SK-N-SH (cell line): Measurements from ENCODE around the gene SUPT3H. TPM values are rescaled to one million over a fixed set of nuclear protein-coding genes. Genes with fewer than 3 reads are reported as not detected.

Experiments
- CTCF ChIA-PET: fragments of 300-600, 350-600 bp; formaldehyde crosslinking; extraction: SDS; loops from one replicate; lab custom pipeline; 2021; lab: Yijun Ruan, JAX
- POLR2A ChIA-PET: fragments of 350-600 bp; sonication (Branson Sonifier 250); formaldehyde crosslinking; extraction: SDS; loops from one replicate; lab custom pipeline; 2020; ENCODE audit warnings: antibody characterized with exemption, inconsistent platforms; lab: Yijun Ruan, JAX
- DNase-seq: peaks from one replicate; pipeline ENCODE4 v3.0.0; 2012
- H2AFZ ChIP-seq: fragments of 200-600 bp; sonication (generic); 2 replicates; pipeline ENCODE4 v1.8.1; 2016; ENCODE audit warnings: antibody characterized with exemption, mild to moderate bottlenecking, low read depth
- H3F3A ChIP-seq: fragments of 200-600 bp; sonication (generic); replicated peaks from 2 replicates; pipeline ENCODE3; 2016; ENCODE audit warnings: antibody characterized with exemption, mild to moderate bottlenecking; ENCODE audit not compliant: insufficient read depth
- H3K27ac ChIP-seq, 2 experiments: fragments of 200-500 bp in 1 of 2; fragments of 200-600 bp in 1 of 2; sonication (Bioruptor generic) in 1 of 2; sonication (generic), shearing (Covaris generic) in 1 of 2; 2 replicates each; pipeline versions ENCODE4 v1.5.1 to v1.6.1; 2014 to 2016; ENCODE audit warnings: low read depth in 2 of 2, inconsistent platforms in 1 of 2, low read length in 1 of 2, mild to moderate bottlenecking in 1 of 2, mixed read lengths in 1 of 2
- H3K27me3 ChIP-seq: fragments of 200-600 bp; sonication (generic), shearing (Covaris generic); 2 replicates; pipeline ENCODE4 v1.6.1; 2016; ENCODE audit warnings: mixed run types; ENCODE audit not compliant: insufficient read depth
- H3K36me3 ChIP-seq, 2 experiments: fragments of 200-500 bp in 1 of 2; fragments of 200-600 bp in 1 of 2; sonication (Bioruptor generic) in 1 of 2; sonication (generic) in 1 of 2; replicated peaks in 1 of 2; 2 replicates each; pipeline versions ENCODE3 to v1.5.1; 2014 to 2016; ENCODE audit warnings: low read length in 1 of 2, mild to moderate bottlenecking in 1 of 2; ENCODE audit not compliant: insufficient read depth in 2 of 2, control insufficient read depth in 1 of 2
- H3K4me1 ChIP-seq, 2 experiments: fragments of 200-500 bp in 1 of 2; fragments of 200-600 bp in 1 of 2; sonication (Bioruptor generic) in 1 of 2; sonication (generic), shearing (Covaris generic) in 1 of 2; 2 replicates each; pipeline versions ENCODE4 v1.5.1 to v1.6.1; 2014 to 2016; ENCODE audit warnings: low read depth in 1 of 2, low read length in 1 of 2, mixed run types in 1 of 2; ENCODE audit not compliant: insufficient read depth in 2 of 2, control insufficient read depth in 1 of 2
- H3K4me2 ChIP-seq: fragments of 200-600 bp; sonication (generic), shearing (Covaris generic); 2 replicates; pipeline ENCODE4 v1.6.1; 2017; ENCODE audit warnings: mixed run types
- H3K4me3 ChIP-seq, 2 experiments: fragments of 200-500 bp in 1 of 2; fragments of 200-600 bp in 1 of 2; sonication (Bioruptor generic) in 1 of 2; sonication (generic), shearing (Covaris generic) in 1 of 2; 2 replicates each; pipeline versions ENCODE4 v1.5.1 to v1.8.1; 2014 to 2016; ENCODE audit warnings: low read depth in 2 of 2, inconsistent platforms in 1 of 2, low read length in 1 of 2, mild to moderate bottlenecking in 1 of 2, mixed read lengths in 1 of 2, moderate library complexity in 1 of 2
- H3K79me2 ChIP-seq: fragments of 200-600 bp; sonication (generic); 2 replicates; pipeline ENCODE4 v1.8.1; 2017; ENCODE audit warnings: mild to moderate bottlenecking; ENCODE audit not compliant: insufficient read depth
- H3K9ac ChIP-seq: fragments of 200-600 bp; sonication (generic); 2 replicates; pipeline ENCODE4 v1.6.1; 2017; ENCODE audit warnings: mixed run types
- H3K9me2 ChIP-seq: fragments of 200-600 bp; sonication (generic); 2 replicates; pipeline ENCODE4 v1.6.1; 2017; ENCODE audit warnings: mixed run types
- H3K9me3 ChIP-seq: fragments of 200-600 bp; sonication (generic); 2 replicates; pipeline ENCODE4 v1.6.1; 2017; ENCODE audit warnings: mixed run types, mild to moderate bottlenecking, moderate library complexity
- H4K20me1 ChIP-seq: fragments of 200-600 bp; sonication (generic); 2 replicates; pipeline ENCODE4 v1.6.1; 2017; ENCODE audit warnings: mild to moderate bottlenecking, mixed run types; ENCODE audit not compliant: insufficient read depth
- EP300 ChIP-seq, 2 experiments: IDR thresholded peaks; 2 replicates each; pipeline versions ENCODE4 v1.4.0 to v1.6.1; 2012; ENCODE audit warnings: borderline replicate concordance in 1 of 2, low read depth in 1 of 2, low read length in 1 of 2
- FOSL2 ChIP-seq: IDR thresholded peaks from 2 replicates; pipeline ENCODE4 v1.4.0; 2012; ENCODE audit warnings: low read depth, mild to moderate bottlenecking, moderate library complexity, borderline replicate concordance
- GABPA ChIP-seq: IDR thresholded peaks from 2 replicates; pipeline ENCODE4 v1.4.0; 2012; ENCODE audit warnings: low read depth, mild to moderate bottlenecking
- JUND ChIP-seq: IDR thresholded peaks from 2 replicates; pipeline ENCODE4 v1.4.0; 2012
- MXI1 ChIP-seq: IDR thresholded peaks from 2 replicates; pipeline ENCODE4 v1.6.1; 2012; ENCODE audit warnings: mild to moderate bottlenecking, low read depth, low read length, improper control_type of control experiment
- NFIC ChIP-seq: IDR thresholded peaks from 2 replicates; pipeline ENCODE4 v1.4.0; 2012; ENCODE audit warnings: borderline replicate concordance
- NRF1 ChIP-seq: IDR thresholded peaks from 2 replicates; pipeline ENCODE4 v1.6.1; 2012; ENCODE audit warnings: low read depth, mild to moderate bottlenecking, low read length
- POLR2AphosphoS5 ChIP-seq: IDR thresholded peaks from 2 replicates; pipeline ENCODE4 v1.6.1; 2012; ENCODE audit warnings: low read depth, low read length
- RAD21 ChIP-seq: IDR thresholded peaks from 2 replicates; pipeline ENCODE4 v1.6.1; 2012; ENCODE audit warnings: mild to moderate bottlenecking, low read length
- RCOR1 ChIP-seq: fragments of 150-350 bp; IDR thresholded peaks from 2 replicates; pipeline ENCODE4 v1.6.1; 2017; ENCODE audit warnings: antibody characterized with exemption, low read length
- RFX5 ChIP-seq: IDR thresholded peaks from 2 replicates; pipeline ENCODE4 v1.6.1; 2012; ENCODE audit warnings: mild to moderate bottlenecking, improper control_type of control experiment, low read length
- TEAD4 ChIP-seq: IDR thresholded peaks from 2 replicates; pipeline ENCODE4 v1.4.0; 2012; ENCODE audit warnings: mild to moderate bottlenecking, borderline replicate concordance; ENCODE audit not compliant: insufficient read depth
- WGBS: methylation state at CpG from one replicate; pipeline ENCODE4 v1.1.6; 2017; ENCODE audit warnings: low lambda C conversion rate; 5-methylcytosine and 5-hydroxymethylcytosine counted together
- polyA plus RNA-seq, 3 experiments: library from polyadenylated mRNA; depleted of rRNA; stranded (reverse); fragments of >200 nt; gene quantifications; 2 replicates each; pipeline ENCODE4 v1.2.3, GENCODE V29; 2012
- TF ChIP-seq, protein P1 (sequence below): fragments of 200-600 bp; sonication (generic); IDR thresholded peaks from 2 replicates; pipeline ENCODE4 v1.6.1; 2017; ENCODE audit warnings: antibody characterized with exemption, mild to moderate bottlenecking, moderate library complexity
- TF ChIP-seq, protein P2 (sequence below): IDR thresholded peaks from 2 replicates; pipeline ENCODE4 v1.6.1; 2012; ENCODE audit warnings: mild to moderate bottlenecking, low read depth, low read length, moderate library complexity
- TF ChIP-seq, protein P3 (sequence below): IDR thresholded peaks from 2 replicates; pipeline ENCODE4 v1.4.0; 2012; ENCODE audit warnings: low read depth, borderline replicate concordance
- TF ChIP-seq, protein P4 (sequence below): fragments of 150-350 bp; IDR thresholded peaks from 2 replicates; pipeline ENCODE4 v1.6.1; 2017; ENCODE audit warnings: antibody characterized with exemption, low read length, low read depth, borderline replicate concordance

SUPT3H gene
- polyA plus RNA-seq, 1 of the 3 experiments (the other 2 are of a cell fraction), result 10.9 TPM

DNA sequence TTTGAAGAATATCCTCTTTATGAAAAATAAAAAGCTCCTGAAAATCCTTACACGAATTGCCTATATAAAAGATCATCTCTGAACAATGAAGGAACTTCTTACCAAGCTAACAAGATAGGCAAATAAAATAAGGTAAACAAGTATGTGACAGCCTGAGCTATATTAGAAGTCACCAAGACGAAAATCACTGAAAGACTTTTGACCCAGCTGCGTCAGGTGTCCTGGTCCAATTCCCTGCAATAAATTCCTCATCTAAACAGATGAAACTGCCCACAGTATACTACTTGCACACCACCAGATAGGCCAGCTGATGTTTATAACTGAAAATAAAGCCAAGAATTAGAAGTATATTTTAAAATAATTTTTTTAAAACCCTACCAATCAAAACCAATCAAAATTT, 117.0 kb downstream of the SUPT3H start:
- 88% methylated on average over 3 of the region's 3 CpGs for WGBS
- DNase-seq, result no peak
- Histone ChIP-seq H3K36me3 (no peaks in the 10 kb centered on the region), H3F3A (no peaks in the 10 kb centered on the region), H3K9me2 (no peaks in the 10 kb centered on the region), H3K9me3 (no peaks in the 10 kb centered on the region), H2AFZ (no peak overlapping the region), H3K4me3 (no peak overlapping the region), H3K4me1 (no peaks in the 10 kb centered on the region; a peak in 1 of 4 replicates), H3K27me3 (no peaks in the 10 kb centered on the region), H3K79me2 (no peaks in the 10 kb centered on the region), H4K20me1 (no peaks in the 10 kb centered on the region), H3K9ac (no peak overlapping the region), H3K4me2 (no peak overlapping the region), H3K27ac (no peak overlapping the region)
- TF ChIP-seq, protein P1, sequence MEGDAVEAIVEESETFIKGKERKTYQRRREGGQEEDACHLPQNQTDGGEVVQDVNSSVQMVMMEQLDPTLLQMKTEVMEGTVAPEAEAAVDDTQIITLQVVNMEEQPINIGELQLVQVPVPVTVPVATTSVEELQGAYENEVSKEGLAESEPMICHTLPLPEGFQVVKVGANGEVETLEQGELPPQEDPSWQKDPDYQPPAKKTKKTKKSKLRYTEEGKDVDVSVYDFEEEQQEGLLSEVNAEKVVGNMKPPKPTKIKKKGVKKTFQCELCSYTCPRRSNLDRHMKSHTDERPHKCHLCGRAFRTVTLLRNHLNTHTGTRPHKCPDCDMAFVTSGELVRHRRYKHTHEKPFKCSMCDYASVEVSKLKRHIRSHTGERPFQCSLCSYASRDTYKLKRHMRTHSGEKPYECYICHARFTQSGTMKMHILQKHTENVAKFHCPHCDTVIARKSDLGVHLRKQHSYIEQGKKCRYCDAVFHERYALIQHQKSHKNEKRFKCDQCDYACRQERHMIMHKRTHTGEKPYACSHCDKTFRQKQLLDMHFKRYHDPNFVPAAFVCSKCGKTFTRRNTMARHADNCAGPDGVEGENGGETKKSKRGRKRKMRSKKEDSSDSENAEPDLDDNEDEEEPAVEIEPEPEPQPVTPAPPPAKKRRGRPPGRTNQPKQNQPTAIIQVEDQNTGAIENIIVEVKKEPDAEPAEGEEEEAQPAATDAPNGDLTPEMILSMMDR, result no peak
- no peak for TF ChIP-seq FOSL2
- TF ChIP-seq MXI1, result no peak
- no peak for TF ChIP-seq RCOR1
- no peak for TF ChIP-seq RAD21
- TF ChIP-seq, protein P2, sequence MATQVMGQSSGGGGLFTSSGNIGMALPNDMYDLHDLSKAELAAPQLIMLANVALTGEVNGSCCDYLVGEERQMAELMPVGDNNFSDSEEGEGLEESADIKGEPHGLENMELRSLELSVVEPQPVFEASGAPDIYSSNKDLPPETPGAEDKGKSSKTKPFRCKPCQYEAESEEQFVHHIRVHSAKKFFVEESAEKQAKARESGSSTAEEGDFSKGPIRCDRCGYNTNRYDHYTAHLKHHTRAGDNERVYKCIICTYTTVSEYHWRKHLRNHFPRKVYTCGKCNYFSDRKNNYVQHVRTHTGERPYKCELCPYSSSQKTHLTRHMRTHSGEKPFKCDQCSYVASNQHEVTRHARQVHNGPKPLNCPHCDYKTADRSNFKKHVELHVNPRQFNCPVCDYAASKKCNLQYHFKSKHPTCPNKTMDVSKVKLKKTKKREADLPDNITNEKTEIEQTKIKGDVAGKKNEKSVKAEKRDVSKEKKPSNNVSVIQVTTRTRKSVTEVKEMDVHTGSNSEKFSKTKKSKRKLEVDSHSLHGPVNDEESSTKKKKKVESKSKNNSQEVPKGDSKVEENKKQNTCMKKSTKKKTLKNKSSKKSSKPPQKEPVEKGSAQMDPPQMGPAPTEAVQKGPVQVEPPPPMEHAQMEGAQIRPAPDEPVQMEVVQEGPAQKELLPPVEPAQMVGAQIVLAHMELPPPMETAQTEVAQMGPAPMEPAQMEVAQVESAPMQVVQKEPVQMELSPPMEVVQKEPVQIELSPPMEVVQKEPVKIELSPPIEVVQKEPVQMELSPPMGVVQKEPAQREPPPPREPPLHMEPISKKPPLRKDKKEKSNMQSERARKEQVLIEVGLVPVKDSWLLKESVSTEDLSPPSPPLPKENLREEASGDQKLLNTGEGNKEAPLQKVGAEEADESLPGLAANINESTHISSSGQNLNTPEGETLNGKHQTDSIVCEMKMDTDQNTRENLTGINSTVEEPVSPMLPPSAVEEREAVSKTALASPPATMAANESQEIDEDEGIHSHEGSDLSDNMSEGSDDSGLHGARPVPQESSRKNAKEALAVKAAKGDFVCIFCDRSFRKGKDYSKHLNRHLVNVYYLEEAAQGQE, result no peak
- TF ChIP-seq NRF1, result no peak
- no peak for TF ChIP-seq NFIC
- no peak for TF ChIP-seq POLR2AphosphoS5
- no peak for TF ChIP-seq JUND
- no peak for TF ChIP-seq EP300 (IDR thresholded peaks at IDR 0.05; ENCODE audit: borderline replicate concordance in 1 of 2, low read depth in 1 of 2, low read length in 1 of 2)
- no peak for TF ChIP-seq RFX5
- TF ChIP-seq, protein P3, sequence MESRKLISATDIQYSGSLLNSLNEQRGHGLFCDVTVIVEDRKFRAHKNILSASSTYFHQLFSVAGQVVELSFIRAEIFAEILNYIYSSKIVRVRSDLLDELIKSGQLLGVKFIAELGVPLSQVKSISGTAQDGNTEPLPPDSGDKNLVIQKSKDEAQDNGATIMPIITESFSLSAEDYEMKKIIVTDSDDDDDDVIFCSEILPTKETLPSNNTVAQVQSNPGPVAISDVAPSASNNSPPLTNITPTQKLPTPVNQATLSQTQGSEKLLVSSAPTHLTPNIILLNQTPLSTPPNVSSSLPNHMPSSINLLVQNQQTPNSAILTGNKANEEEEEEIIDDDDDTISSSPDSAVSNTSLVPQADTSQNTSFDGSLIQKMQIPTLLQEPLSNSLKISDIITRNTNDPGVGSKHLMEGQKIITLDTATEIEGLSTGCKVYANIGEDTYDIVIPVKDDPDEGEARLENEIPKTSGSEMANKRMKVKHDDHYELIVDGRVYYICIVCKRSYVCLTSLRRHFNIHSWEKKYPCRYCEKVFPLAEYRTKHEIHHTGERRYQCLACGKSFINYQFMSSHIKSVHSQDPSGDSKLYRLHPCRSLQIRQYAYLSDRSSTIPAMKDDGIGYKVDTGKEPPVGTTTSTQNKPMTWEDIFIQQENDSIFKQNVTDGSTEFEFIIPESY, result no peak
- TF ChIP-seq GABPA, result no peak
- TF ChIP-seq TEAD4, result no peak
- TF ChIP-seq, protein P4, sequence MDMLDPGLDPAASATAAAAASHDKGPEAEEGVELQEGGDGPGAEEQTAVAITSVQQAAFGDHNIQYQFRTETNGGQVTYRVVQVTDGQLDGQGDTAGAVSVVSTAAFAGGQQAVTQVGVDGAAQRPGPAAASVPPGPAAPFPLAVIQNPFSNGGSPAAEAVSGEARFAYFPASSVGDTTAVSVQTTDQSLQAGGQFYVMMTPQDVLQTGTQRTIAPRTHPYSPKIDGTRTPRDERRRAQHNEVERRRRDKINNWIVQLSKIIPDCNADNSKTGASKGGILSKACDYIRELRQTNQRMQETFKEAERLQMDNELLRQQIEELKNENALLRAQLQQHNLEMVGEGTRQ, result no peak
- ChIA-PET POLR2A (no interaction called here), CTCF (interaction anchor here (1.1 kb wide), 1 partner anchor 785 kb away, joined by 3 read pairs; no protein-coding TSS in a partner anchor)
